Tibial nerve (tissue), 4 donors: Measurements from ENCODE around the gene HOTAIR. TPM values are rescaled to one million over a fixed set of nuclear protein-coding genes. Genes with fewer than 3 reads are reported as not detected.

Experiments used
- DNase-seq, 2 donors: peaks; one replicate each; pipeline ENCODE4 v3.0.0-alpha.2; 2019; ENCODE audit warnings: low spot score in 2 of 2
- H3K27ac ChIP-seq, 4 donors: fragments of 200-600 bp; sonication (generic) in 3 of 4; one replicate each; pipeline ENCODE4 v1.5.1; 2017 to 2019; ENCODE audit warnings: mild to moderate bottlenecking in 1 of 4
- H3K27me3 ChIP-seq, 2 donors: fragments of 200-600 bp; sonication (generic) in 1 of 2; one replicate each; pipeline versions ENCODE4 v1.5.1 to v1.6.0; 2017 to 2019
- H3K36me3 ChIP-seq, 3 donors: fragments of 200-600 bp; sonication (generic); one replicate each; pipeline ENCODE4 v1.5.1; 2018 to 2019
- H3K4me1 ChIP-seq, 4 donors: fragments of 200-600 bp; sonication (generic) in 3 of 4; one replicate each; pipeline ENCODE4 v1.5.1; 2017 to 2019
- H3K4me3 ChIP-seq, 4 donors: fragments of 200-600 bp; sonication (generic) in 3 of 4; one replicate each; pipeline ENCODE4 v1.5.1; 2017 to 2019; ENCODE audit warnings: mild to moderate bottlenecking in 1 of 4, moderate library complexity in 1 of 4
- H3K9me3 ChIP-seq, 4 donors: fragments of 200-600 bp; sonication (generic) in 3 of 4; one replicate each; pipeline ENCODE4 v1.5.1; 2017 to 2019
- CTCF ChIP-seq, 5 experiments: fragments of 200-600 bp in 3 of 5; fragments of 450-650 bp in 2 of 5; sonication (generic) in 3 of 5; IDR thresholded peaks; one replicate each; pipeline ENCODE4 v1.5.1; 2016 to 2019; ENCODE audit warnings: antibody characterized with exemption in 5 of 5, mild to moderate bottlenecking in 3 of 5, moderate library complexity in 2 of 5
- EP300 ChIP-seq, 2 donors: sonication (generic); formaldehyde crosslinking; IDR thresholded peaks; one replicate each; pipeline ENCODE4 v1.6.1; 2017; ENCODE audit warnings: antibody characterized with exemption in 2 of 2, mild to moderate bottlenecking in 1 of 2
- POLR2A ChIP-seq, 2 donors: fragments of 450-650 bp; IDR thresholded peaks; one replicate each; pipeline ENCODE4 v1.6.1; 2017; ENCODE audit warnings: antibody characterized with exemption in 2 of 2, mild to moderate bottlenecking in 2 of 2, moderate library complexity in 2 of 2
- WGBS, 2 donors: methylation state at CpG; one replicate each; pipeline ENCODE4 v1.1.5; 2018; 5-methylcytosine and 5-hydroxymethylcytosine counted together
- total RNA-seq, 4 donors: library from RNA; depleted of rRNA; stranded (reverse); fragments of >200 nt; gene quantifications; one replicate each; pipeline ENCODE4 v1.1.0, GENCODE V29; 2016

HOTAIR gene
- total RNA-seq, 4 donors from 2014 or later: 0.20 to 0.42 (median 0.30) TPM; not detected in 1

GRCh38 chr12:54017027-54017788 lies 42.5 kb upstream of the HOTAIR start:
- Histone ChIP-seq H3K4me1 (peaks cover 0 to 82% (median 19%) of the 10 kb centered on the region in 4 donors), H3K27ac (peak overlapping the region; percentile 87 to 99 (median 96))
- 1 to 2% methylated on average over 24 of the region's 24 CpGs for WGBS, 2 donors

DNA sequence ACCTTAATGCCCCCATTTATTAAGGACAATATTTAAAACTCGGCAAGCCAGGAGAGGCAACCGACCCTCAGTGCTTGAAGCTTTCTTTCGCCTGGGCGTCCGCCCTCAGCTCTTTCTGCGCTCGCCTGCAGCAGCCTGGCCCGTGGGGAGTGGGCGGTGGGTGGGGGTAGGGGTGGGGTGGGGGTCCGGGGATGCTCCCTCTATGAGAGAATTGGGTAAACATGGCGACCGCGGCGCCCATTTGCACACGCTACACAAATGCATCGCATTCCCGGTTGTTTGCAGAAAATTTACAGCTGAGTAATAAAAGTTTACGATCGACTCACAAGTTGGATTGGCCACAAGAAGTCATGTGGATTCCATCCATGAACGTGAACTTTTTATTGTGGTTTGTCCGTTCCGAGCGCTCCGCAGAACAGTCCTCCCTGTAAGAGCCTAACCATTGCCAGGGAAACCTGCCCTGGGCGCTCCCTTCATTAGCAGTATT lies 41.8 kb upstream of the HOTAIR start:
- Histone ChIP-seq H3K27me3 (peaks cover 0 to 51% of the 10 kb centered on the region in 2 donors), H3K9me3 (no peaks in the 10 kb centered on the region), H3K4me1 (peaks cover 0 to 79% (median 16%) of the 10 kb centered on the region in 4 donors), H3K36me3 (no peaks in the 10 kb centered on the region), H3K27ac (peak overlapping the region; percentile 87 to 99 (median 96)), H3K4me3 (peak overlapping the region; percentile 53 to 74 (median 62))
- TF ChIP-seq POLR2A (IDR thresholded peaks at IDR 0.05) (no peak), EP300 (IDR thresholded peaks at IDR 0.05) (peak in 1 of 2 donors; percentile 75)
- 1% methylated on average over 25 of the region's 25 CpGs for WGBS, 2 donors
- no peak for DNase-seq

More at GRCh38 chr12:54017027-54017788, 42.5 kb upstream of the HOTAIR start:
- TF ChIP-seq EP300 (IDR thresholded peaks at IDR 0.05): no peak
- TF ChIP-seq POLR2A (IDR thresholded peaks at IDR 0.05): no peak
- no peak for TF ChIP-seq CTCF (IDR thresholded peaks at IDR 0.05)
- Histone ChIP-seq H3K36me3 (no peaks in the 10 kb centered on the region), H3K4me3 (peak overlapping the region; percentile 53 to 74 (median 62)), H3K27me3 (peaks cover 0 to 46% of the 10 kb centered on the region in 2 donors), H3K9me3 (no peaks in the 10 kb centered on the region)
- no peak for DNase-seq

DNA sequence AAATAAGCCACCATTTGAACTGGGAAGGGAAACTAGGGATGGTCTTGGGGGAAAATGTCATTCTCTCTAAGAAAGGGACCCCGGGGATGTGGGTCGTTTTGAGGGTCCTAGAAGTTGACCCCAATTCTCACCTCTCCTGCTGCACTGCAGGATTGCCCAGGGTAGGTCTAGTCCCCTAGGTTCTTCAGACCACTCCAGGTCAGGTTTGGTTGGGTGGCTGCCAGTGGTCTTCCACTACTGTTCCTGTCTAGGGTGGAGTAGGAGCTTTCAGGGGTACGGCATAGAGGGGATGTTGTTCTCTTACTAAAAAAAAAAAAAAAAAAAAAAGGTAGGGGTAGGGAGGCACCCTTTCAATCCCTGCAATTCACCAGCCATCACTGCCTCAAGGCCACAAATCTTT lies 41.3 kb upstream of the HOTAIR start:
- Histone ChIP-seq H3K36me3 (no peaks in the 10 kb centered on the region), H3K9me3 (no peaks in the 10 kb centered on the region), H3K27ac (peak overlapping the region; percentile 87 to 99 (median 96)), H3K4me1 (peaks cover 0 to 79% (median 15%) of the 10 kb centered on the region in 4 donors), H3K27me3 (peaks cover 0 to 52% of the 10 kb centered on the region in 2 donors), H3K4me3 (peak overlapping the region; percentile 53 to 74 (median 62))
- 9 to 14% methylated on average over 3 of the region's 3 CpGs for WGBS, 2 donors
- TF ChIP-seq CTCF (IDR thresholded peaks at IDR 0.05) (no peak), EP300 (IDR thresholded peaks at IDR 0.05) (no peak), POLR2A (IDR thresholded peaks at IDR 0.05) (no peak)
- DNase-seq: no peak

DNA sequence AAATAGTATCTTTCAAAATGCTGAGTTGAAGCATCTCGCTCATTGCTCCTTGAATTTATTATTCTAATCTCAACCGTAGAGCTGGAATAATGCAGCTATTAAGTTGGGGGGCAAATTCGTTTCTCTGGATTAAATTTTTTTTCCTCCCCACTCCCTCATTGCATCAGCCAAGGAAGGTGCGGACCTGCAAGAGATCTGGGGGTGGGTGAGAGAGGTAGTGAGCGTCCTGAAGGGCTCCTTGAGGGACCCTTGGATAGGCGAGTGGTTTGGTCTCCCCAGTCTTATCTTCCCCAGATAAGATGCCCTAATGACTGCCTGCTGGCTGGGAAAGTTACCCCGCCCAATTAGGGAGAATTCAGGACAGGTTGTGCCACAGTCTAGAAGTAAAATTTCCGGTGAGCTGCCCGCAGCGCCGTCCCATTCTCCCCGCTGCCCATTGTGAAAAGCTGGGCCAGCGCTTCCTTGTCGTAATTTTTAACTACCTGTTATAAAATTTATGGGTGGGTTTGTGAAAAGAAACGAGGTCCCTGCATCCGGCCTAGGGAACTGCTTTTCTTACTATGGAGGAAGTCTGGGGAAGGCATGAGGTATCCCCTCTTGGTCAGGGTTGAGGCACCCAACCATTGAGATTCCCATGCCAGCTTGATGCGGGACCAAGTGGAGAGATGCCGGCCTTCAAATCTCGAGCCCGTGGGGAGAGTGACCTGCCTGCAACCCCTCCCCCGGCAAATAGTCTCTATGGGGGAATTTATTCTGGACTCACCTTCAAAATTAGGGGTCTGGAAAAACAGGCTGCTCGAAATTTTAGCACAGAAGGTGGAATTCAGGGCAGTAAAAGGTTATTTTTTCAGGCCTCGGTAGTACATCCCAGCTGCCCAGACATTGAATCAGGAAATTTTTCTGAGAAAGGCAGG lies 40.5 kb upstream of the HOTAIR start:
- WGBS, 2 donors: 52 to 66% methylated on average over 23 of the region's 23 CpGs
- TF ChIP-seq EP300 (IDR thresholded peaks at IDR 0.05): no peak
- TF ChIP-seq CTCF (IDR thresholded peaks at IDR 0.05): no peak
- no peak for TF ChIP-seq POLR2A (IDR thresholded peaks at IDR 0.05)

GRCh38 chr12:54014377-54015017 lies 39.7 kb upstream of the HOTAIR start:
- TF ChIP-seq CTCF (IDR thresholded peaks at IDR 0.05) (no peak), POLR2A (IDR thresholded peaks at IDR 0.05) (no peak), EP300 (IDR thresholded peaks at IDR 0.05) (no peak)
- peaks cover 0 to 55% of the 10 kb centered on the region in 2 donors for H3K27me3 ChIP-seq
- peak overlapping the region; percentile 78 to 99 (median 92) for H3K27ac ChIP-seq
- H3K4me3 ChIP-seq: peak overlapping the region; percentile 8 to 38 (median 18)
- no peaks in the 10 kb centered on the region for H3K36me3 ChIP-seq
- H3K4me1 ChIP-seq: peaks cover 0 to 79% (median 12%) of the 10 kb centered on the region in 4 donors
- H3K9me3 ChIP-seq: no peaks in the 10 kb centered on the region
- WGBS, 2 donors: 18 to 44% methylated on average over 30 to 36 of the region's 36 CpGs
- DNase-seq: no peak

More for the DNA sequence above, 40.5 kb upstream of the HOTAIR start:
- Histone ChIP-seq H3K27me3 (peaks cover 0 to 49% of the 10 kb centered on the region in 2 donors), H3K4me3 (peak overlapping the region in 3 of 4 donors; percentile 8 to 38 (median 16)), H3K9me3 (no peaks in the 10 kb centered on the region), H3K36me3 (no peaks in the 10 kb centered on the region), H3K4me1 (peaks cover 0 to 78% (median 11%) of the 10 kb centered on the region in 4 donors), H3K27ac (peak overlapping the region in 3 of 4 donors; percentile 87 to 99 (median 96))
- DNase-seq: no peak
